ENCODE data around the gene PJVK. TPM values are rescaled to one million over a fixed set of nuclear protein-coding genes. Genes with fewer than 3 reads are reported as not detected.
A peak's percentile ranks its signal among the peaks of the same experiment; 100 is the strongest.

PJVK gene
- total and polyA plus RNA-seq, 9 of the 15 experiments (the other 6 are each of a cell fraction or from before 2014, with no cell fraction given): 0.11 to 1.5 (median 0.73) TPM

- H3K79me2 ChIP-seq (ENCODE audit: control insufficient read depth, insufficient read depth, low read length): peaks cover 37% of the 10 kb centered on the region
- in situ Hi-C loops (cut with MboI): no loop called here
- CTCF ChIA-PET (ENCODE audit: low intra/inter-chr PET ratio): interaction anchor here (0.9 kb wide), 1 partner anchor 45 kb away, joined by 5 read pairs; no protein-coding TSS in a partner anchor
Observed at GRCh38 chr2:178478130-178478438, 26.9 kb downstream of the PJVK start.

More at GRCh38 chr2:178478130-178478438, 26.9 kb downstream of the PJVK start:
- ATAC-seq (no peak), FAIRE-seq (no peak), DNase-seq (ENCODE audit: extremely low read depth in 1 of 4, low spot score in 3 of 4) (peak; percentile 36 to 53 (median 44))
- Histone ChIP-seq H3K9ac (ENCODE audit: insufficient read depth in 1 of 2, low read depth in 2 of 2, low read length in 2 of 2) (peak overlapping the region; percentile 75 to 91), H3K4me3 (peak overlapping the region; percentile 57), H3K4me2 (ENCODE audit: insufficient read depth, low read length) (peak overlapping the region; percentile 95), H4K20me1 (replicated peaks; ENCODE audit: control insufficient read depth, insufficient read depth, low read length) (no peaks in the 10 kb centered on the region), H3K9me1 (ENCODE audit: control insufficient read depth, insufficient read depth, low read length) (no peaks in the 10 kb centered on the region), H3K9me3 (replicated peaks; ENCODE audit: control insufficient read depth, insufficient read depth, low read depth, low read length) (no peaks in the 10 kb centered on the region), H3K36me3 (ENCODE audit: control insufficient read depth, insufficient read depth, low read length) (no peaks in the 10 kb centered on the region), H3K27ac (ENCODE audit: extremely low read depth, low read depth, low read length) (peak overlapping the region; percentile 72), H2AFZ (ENCODE audit: low read depth, low read length) (peak overlapping the region; percentile 98), H3K27me3 (ENCODE audit: control insufficient read depth in 2 of 2, insufficient read depth in 2 of 2, low read length in 2 of 2) (no peaks in the 10 kb centered on the region), H3K4me1 (replicated peaks in 1 of 2; ENCODE audit: control insufficient read depth in 2 of 2, insufficient read depth in 2 of 2, low read length in 2 of 2) (peaks cover 19 to 29% of the 10 kb centered on the region in 2 experiments)
- WGBS (ENCODE audit: insufficient coverage, low coverage, missing lambda C conversion rate): under 1% methylated on average over 10 of the region's 10 CpGs
- TF ChIP-seq SRF (CRISPR knock-in tag; IDR thresholded peaks at IDR 0.05): 0 out of 4 replicates have a peak, but pooled peaks of 1 of the 2 experiments have one; percentile 28
- TF ChIP-seq SRSF3 (IDR thresholded peaks at IDR 0.05; ENCODE audit: insufficient read depth, low read length): no peak
- TF ChIP-seq ZBTB11 (CRISPR knock-in tag; IDR thresholded peaks at IDR 0.05): 0 out of 6 replicates have a peak, but pooled peaks of 1 of the 3 experiments have one; percentile 20
- TF ChIP-seq NCOA6 (IDR thresholded peaks at IDR 0.05): no peak
- no peak for TF ChIP-seq CGGBP1 (CRISPR knock-in tag; IDR thresholded peaks at IDR 0.05)
- TF ChIP-seq RBM14 (IDR thresholded peaks at IDR 0.05; ENCODE audit: borderline replicate concordance, insufficient read depth, low read depth, low read length): no peak
- TF ChIP-seq DNMT1 (IDR thresholded peaks at IDR 0.05): 0 out of 2 replicates have a peak, but pooled peaks have one; percentile 20
- 0 out of 2 replicates have a peak, but pooled peaks have one; percentile 35 for TF ChIP-seq TRIM25 (IDR thresholded peaks at IDR 0.05; ENCODE audit: borderline replicate concordance)
- no peak for TF ChIP-seq POLR2A (conservative IDR thresholded peaks at IDR 0.05)
- no peak for TF ChIP-seq ZNF77 (CRISPR knock-in tag; IDR thresholded peaks at IDR 0.05)
- TF ChIP-seq SMARCC2 (IDR thresholded peaks at IDR 0.05; ENCODE audit: low read depth): 0 out of 2 replicates have a peak, but pooled peaks have one; percentile 19
- no peak for TF ChIP-seq MAFK (IDR thresholded peaks at IDR 0.05; ENCODE audit: low read length)
- no peak for TF ChIP-seq ZNF212 (CRISPR knock-in tag; IDR thresholded peaks at IDR 0.05)
- no peak for TF ChIP-seq NR3C1 (CRISPR knock-in tag; IDR thresholded peaks at IDR 0.05)
- POLR2A ChIA-PET: interaction anchor here (0.7 kb wide), 1 partner anchor 22 kb away, joined by 3 read pairs; no protein-coding TSS in a partner anchor
- BruUV-seq (replicated peaks): TSS peak; percentile 82
- intact Hi-C loops (cut with micrococcal nuclease): loop anchor here (2.0 to 10.0 kb wide), 6 partner anchors 63 to 1527 kb away; partner anchors contain the start of genes CWC22 and RBM45

All from K562 (cell line).